ENCODE measurements around the gene SLC8A2.

DNA sequence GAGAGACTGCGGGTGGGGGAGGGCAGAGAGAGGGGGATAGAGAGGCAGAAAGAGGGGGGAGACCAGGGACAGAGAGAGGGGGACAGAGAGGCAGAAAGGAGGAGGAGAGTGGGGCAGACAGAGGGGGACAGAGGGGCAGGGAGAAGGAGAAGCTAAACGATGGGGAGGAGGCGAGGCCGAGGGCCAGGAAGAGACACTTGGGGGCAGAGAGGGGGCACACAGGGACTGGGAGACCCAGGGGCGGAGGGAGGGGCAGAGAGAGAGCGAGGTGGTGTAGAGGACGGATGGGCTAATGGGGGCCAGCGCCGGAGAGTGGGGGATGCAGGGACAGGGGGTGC lies 53.0 kb downstream of the SLC8A2 start:
- TF ChIP-seq BHLHE40 (IDR thresholded peaks at IDR 0.05; ENCODE audit: borderline replicate concordance) = no peak
- no peak for TF ChIP-seq ARNT (IDR thresholded peaks at IDR 0.05)
- no peak for TF ChIP-seq FOXM1 (IDR thresholded peaks at IDR 0.05; ENCODE audit: borderline replicate concordance)
- no peak for TF ChIP-seq ELF4 (IDR thresholded peaks at IDR 0.05)
- no peak for TF ChIP-seq SP1 (IDR thresholded peaks at IDR 0.05)
- TF ChIP-seq HDGF (IDR thresholded peaks at IDR 0.05; ENCODE audit: borderline replicate concordance) = no peak
- TF ChIP-seq, protein P1, sequence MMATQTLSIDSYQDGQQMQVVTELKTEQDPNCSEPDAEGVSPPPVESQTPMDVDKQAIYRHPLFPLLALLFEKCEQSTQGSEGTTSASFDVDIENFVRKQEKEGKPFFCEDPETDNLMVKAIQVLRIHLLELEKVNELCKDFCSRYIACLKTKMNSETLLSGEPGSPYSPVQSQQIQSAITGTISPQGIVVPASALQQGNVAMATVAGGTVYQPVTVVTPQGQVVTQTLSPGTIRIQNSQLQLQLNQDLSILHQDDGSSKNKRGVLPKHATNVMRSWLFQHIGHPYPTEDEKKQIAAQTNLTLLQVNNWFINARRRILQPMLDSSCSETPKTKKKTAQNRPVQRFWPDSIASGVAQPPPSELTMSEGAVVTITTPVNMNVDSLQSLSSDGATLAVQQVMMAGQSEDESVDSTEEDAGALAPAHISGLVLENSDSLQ (IDR thresholded peaks at IDR 0.05) = no peak
- no peak for TF ChIP-seq FOXA1 (IDR thresholded peaks at IDR 0.05)
- no peak for TF ChIP-seq TARDBP (IDR thresholded peaks at IDR 0.05)
- TF ChIP-seq NFRKB (IDR thresholded peaks at IDR 0.05) = no peak
- no peak for TF ChIP-seq SUZ12 (IDR thresholded peaks at IDR 0.05)
- TF ChIP-seq FOXK2 (IDR thresholded peaks at IDR 0.05) = no peak
- no peak for TF ChIP-seq CTBP1 (IDR thresholded peaks at IDR 0.05; ENCODE audit: borderline replicate concordance)

Measured in HEK293T (cell line).